Stimulated activated CD8-positive, alpha-beta memory T cell treated with anti-CD3 and anti-CD28 coated beads, Interleukin-4, amount 100 ng/mL, for 24 hours (primary cell): ENCODE results near the gene NCDN.

Source experiments
- DNase-seq: peaks from one replicate; pipeline ENCODE4 v3.0.0-alpha.2; 2020; ENCODE audit warnings: low read depth

The NCDN gene

GRCh38 chr1:35592991-35593769 is 35.6 kb downstream of the NCDN start:
- DNase-seq, result no peak

- no peak for DNase-seq
These were observed 36.6 kb downstream of the NCDN start for GRCh38 chr1:35594005-35594760.

- DNase-seq, result no peak
These were observed 38.1 kb downstream of the NCDN start for GRCh38 chr1:35595684-35596083.

GRCh38 chr1:35597870-35598269 is 40.3 kb downstream of the NCDN start:
- DNase-seq, result no peak

- no peak for DNase-seq
These were observed 41.3 kb downstream of the NCDN start for GRCh38 chr1:35598895-35599294.

- no peak for DNase-seq
These were observed 41.8 kb downstream of the NCDN start for GRCh38 chr1:35599411-35599810.

GRCh38 chr1:35600593-35600992 is 43.0 kb downstream of the NCDN start:
- no peak for DNase-seq

- no peak for DNase-seq
These were observed 45.9 kb downstream of the NCDN start for GRCh38 chr1:35603468-35603867.

- no peak for DNase-seq
These were observed 46.3 kb downstream of the NCDN start for GRCh38 chr1:35603941-35604340.

- DNase-seq, result no peak
These were observed 47.7 kb downstream of the NCDN start for GRCh38 chr1:35605071-35605866.

- no peak for DNase-seq
These were observed 48.2 kb downstream of the NCDN start for GRCh38 chr1:35605867-35606182.

- no peak for DNase-seq
These were observed 54.1 kb downstream of the NCDN start for GRCh38 chr1:35611655-35612054.

GRCh38 chr1:35615440-35615839 is 57.8 kb downstream of the NCDN start:
- DNase-seq, result no peak
